ENCODE data around the gene CYP20A1.
"Not testable (repeated sequence)": the region's sequence is repeated elsewhere in the genome, so short reads cannot be mapped to it uniquely, and the experiment has no call there.

CYP20A1 gene

DNA sequence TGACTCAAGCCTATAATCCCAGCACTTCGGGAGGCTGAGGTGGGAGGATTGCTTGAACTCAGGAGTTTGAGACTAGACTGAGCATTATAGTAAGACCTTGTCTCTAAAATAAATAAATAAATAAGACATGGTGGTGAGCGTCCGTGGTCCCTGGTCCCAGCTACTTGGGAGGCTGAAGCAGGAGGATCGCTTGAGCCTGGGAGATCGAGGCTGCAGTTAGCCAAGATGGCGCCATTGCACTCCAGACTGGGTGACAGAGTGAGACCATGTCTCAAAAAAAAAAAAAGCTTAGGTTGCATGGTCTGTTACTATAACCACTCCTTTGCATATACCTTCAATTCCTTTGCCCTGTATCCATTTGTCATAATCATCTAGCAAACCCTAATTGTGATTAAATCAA lies 3.7 kb downstream of the CYP20A1 start:
- no peaks in the 10 kb centered on the region; the same call in 1 of the 2 replicates for H3K4me1 ChIP-seq
- H3K9me3 ChIP-seq = no peaks in the 10 kb centered on the region
- DNase-seq = no peak
- TF ChIP-seq, protein P1, sequence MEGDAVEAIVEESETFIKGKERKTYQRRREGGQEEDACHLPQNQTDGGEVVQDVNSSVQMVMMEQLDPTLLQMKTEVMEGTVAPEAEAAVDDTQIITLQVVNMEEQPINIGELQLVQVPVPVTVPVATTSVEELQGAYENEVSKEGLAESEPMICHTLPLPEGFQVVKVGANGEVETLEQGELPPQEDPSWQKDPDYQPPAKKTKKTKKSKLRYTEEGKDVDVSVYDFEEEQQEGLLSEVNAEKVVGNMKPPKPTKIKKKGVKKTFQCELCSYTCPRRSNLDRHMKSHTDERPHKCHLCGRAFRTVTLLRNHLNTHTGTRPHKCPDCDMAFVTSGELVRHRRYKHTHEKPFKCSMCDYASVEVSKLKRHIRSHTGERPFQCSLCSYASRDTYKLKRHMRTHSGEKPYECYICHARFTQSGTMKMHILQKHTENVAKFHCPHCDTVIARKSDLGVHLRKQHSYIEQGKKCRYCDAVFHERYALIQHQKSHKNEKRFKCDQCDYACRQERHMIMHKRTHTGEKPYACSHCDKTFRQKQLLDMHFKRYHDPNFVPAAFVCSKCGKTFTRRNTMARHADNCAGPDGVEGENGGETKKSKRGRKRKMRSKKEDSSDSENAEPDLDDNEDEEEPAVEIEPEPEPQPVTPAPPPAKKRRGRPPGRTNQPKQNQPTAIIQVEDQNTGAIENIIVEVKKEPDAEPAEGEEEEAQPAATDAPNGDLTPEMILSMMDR (IDR thresholded peaks at IDR 0.05; ENCODE audit: low read depth, low read length) = no peak
- H3K27me3 ChIP-seq = no peaks in the 10 kb centered on the region
- H3K36me3 ChIP-seq = peaks cover 6% of the 10 kb centered on the region
- H3K4me3 ChIP-seq (ENCODE audit: low read depth, low read length) = no peak overlapping the region

DNA sequence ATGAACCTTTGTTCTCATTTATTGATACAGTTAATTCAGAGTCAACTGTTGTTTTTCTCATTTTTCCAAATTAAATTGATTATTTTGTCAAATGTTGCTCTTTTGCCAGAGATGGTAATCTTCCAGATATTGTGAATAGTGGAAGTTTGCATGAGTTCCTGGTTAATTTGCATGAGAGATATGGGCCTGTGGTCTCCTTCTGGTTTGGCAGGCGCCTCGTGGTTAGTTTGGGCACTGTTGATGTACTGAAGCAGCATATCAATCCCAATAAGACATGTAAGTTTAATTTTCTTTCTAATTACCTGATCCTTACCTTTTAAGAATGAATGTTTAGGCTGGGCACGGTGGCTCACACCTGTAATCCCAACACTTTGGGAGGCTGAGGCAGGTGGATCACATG lies 7.8 kb downstream of the CYP20A1 start:
- TF ChIP-seq, protein P1 (IDR thresholded peaks at IDR 0.05; ENCODE audit: low read depth, low read length) = no peak
- H3K4me1 ChIP-seq = no peaks in the 10 kb centered on the region
- H3K27me3 ChIP-seq = no peaks in the 10 kb centered on the region
- DNase-seq = no peak
- H3K4me3 ChIP-seq (ENCODE audit: low read depth, low read length) = no peak overlapping the region
- no peaks in the 10 kb centered on the region for H3K9me3 ChIP-seq
- peaks cover 9% of the 10 kb centered on the region for H3K36me3 ChIP-seq

DNA sequence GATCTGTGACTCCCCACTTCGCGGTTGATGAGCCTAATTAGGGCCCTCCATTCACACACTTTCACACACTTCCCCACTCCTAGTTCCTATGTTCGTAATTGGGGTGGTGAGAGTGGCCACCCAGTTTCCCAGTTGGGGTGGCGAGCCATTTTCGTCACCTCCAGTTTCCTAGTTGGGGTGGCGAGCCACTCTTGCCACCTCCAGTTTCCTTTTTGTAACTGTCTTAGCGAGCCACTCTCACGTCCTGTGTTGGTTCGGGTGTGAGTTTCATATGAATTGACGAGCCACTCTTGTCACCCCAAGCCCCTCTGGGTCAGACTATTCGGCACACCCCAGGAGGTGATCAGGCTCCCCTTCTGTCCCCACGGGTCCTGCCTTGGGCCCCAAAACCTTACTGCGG lies 14.0 kb downstream of the CYP20A1 start:
- Histone ChIP-seq H3K4me3 (ENCODE audit: low read depth, low read length) (no peak overlapping the region), H3K27me3 (no peaks in the 10 kb centered on the region), H3K36me3 (peaks cover 3% of the 10 kb centered on the region), H3K4me1 (no peaks in the 10 kb centered on the region), H3K9me3 (no peaks in the 10 kb centered on the region)
- TF ChIP-seq, protein P1 (IDR thresholded peaks at IDR 0.05; ENCODE audit: low read depth, low read length) = no peak
- DNase-seq = no peak

DNA sequence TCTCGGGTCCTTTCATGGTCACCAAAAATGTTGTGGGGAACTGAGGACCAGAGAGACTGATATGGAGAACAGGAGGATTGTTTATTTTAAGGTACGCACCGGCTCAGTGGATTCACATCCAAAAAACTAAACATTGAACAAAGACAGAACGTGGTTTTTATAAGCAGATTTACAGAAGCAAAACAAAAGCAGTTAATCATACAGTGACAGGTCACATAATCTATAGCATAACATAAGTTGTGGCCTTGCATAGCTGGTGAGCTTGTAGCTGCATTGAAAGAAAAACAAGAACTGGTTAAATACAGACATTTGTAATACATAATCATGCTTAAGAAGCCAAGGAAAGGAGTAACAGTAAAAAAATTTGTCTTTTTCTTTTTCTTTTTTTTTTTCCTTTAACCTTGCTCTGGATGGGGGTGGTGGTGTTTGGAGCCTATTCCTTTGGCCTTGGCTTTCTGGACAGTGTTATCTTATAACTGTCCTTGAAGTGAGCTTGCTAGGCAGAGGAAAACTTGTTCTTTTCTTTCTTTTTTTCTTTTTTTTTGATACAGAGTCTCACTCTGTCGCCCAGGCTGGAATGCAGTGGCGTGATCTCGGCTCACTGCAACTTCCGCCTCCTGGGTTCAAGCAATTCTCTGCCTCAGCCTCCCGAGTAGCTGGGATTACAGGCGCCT lies 14.7 kb downstream of the CYP20A1 start:
- not testable (repeated sequence) for H3K4me3 ChIP-seq (ENCODE audit: low read depth, low read length); H3K9me3 ChIP-seq; H3K36me3 ChIP-seq; H3K27me3 ChIP-seq; H3K4me1 ChIP-seq; DNase-seq

DNA sequence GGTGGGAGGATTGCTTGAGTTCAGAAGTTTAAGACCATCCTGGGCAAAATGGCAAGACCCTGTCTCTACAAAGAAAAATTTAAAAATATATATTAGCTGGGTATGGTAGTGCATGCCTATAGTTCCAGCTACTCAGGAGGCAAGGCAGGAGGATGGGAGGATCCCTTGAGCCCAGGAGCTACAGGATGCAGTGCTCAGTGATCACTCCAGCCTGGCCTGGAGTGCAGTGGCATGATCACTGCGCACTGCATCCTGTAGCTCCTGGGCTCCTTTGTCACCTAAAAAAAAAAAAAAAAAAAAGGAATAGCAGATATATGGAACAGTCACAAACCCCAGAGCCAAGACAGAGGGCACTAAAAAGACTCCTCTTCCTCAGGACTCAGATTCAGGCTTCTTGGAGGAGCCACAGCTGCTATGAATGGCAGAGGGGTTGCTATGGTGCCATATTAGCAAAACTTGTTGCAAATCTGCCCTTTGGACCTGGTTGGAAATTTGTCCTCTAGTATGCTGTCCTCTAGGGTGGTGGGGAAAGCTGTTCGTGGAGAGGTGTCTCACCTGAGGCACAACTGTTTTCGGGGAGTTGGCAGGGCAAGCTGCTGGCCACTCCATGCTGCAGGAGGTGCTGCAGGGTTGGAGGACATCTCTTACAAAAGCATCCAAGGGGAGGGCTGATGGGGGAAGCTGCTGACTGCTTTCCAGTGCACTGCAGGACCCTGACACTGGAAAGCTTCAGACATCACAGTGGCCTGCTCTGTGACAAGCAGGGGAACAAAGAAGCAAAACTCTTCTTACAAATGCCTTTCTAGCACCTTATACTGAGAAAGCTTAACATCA lies 22.7 kb downstream of the CYP20A1 start:
- Histone ChIP-seq H3K36me3 (peaks cover 4% of the 10 kb centered on the region), H3K27me3 (no peaks in the 10 kb centered on the region), H3K9me3 (no peaks in the 10 kb centered on the region), H3K4me3 (ENCODE audit: low read depth, low read length) (no peak overlapping the region), H3K4me1 (no peaks in the 10 kb centered on the region)
- DNase-seq = no peak
- TF ChIP-seq, protein P1 (IDR thresholded peaks at IDR 0.05; ENCODE audit: low read depth, low read length) = no peak

DNA sequence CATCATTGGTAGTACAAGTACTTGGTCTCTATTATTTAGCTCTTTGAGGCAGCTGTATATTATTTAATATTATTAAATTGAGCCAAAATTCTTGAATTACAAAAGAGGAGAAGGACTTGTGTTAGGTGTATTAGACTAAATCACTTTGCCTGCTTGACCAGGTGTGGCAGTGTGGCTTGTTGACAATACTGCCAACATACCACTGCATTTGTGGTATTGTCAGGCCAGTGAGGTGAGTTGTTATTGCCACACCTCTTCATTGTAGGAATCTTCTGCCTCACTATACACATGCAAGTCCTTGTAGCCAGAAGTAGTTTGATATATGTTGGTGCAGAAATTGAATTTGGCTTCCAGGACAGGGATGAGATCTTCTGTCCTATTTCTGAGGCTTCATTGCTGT lies 40.5 kb downstream of the CYP20A1 start:
- no peak for DNase-seq
- no peaks in the 10 kb centered on the region for H3K27me3 ChIP-seq
- no peaks in the 10 kb centered on the region for H3K9me3 ChIP-seq
- H3K36me3 ChIP-seq = peaks cover 11% of the 10 kb centered on the region
- no peak overlapping the region for H3K4me3 ChIP-seq (ENCODE audit: low read depth, low read length)
- TF ChIP-seq, protein P1 (IDR thresholded peaks at IDR 0.05; ENCODE audit: low read depth, low read length) = no peak
- no peaks in the 10 kb centered on the region for H3K4me1 ChIP-seq

Measured in BE2C (cell line).